HG03108 (cell line): ENCODE results near the gene THBS1.

Source experiments
- ATAC-seq: cut with Tn5 transposase; IDR thresholded peaks from one replicate; pipeline ENCODE4 v1.9.1; 2021; ENCODE audit warnings: moderate library complexity; ENCODE audit not compliant: unreplicated experiment

Gene THBS1

GRCh38 chr15:39628546-39629257 is 47.8 kb downstream of the THBS1 start:
- ATAC-seq, result no peak

GRCh38 chr15:39629371-39629770 is 48.5 kb downstream of the THBS1 start:
- peak; percentile 43 for ATAC-seq

GRCh38 chr15:39629906-39630305 is 49.0 kb downstream of the THBS1 start:
- no peak for ATAC-seq

- no peak for ATAC-seq
Measured at GRCh38 chr15:39631357-39631756, 50.5 kb downstream of the THBS1 start.

GRCh38 chr15:39638041-39638440 is 57.2 kb downstream of the THBS1 start:
- no peak for ATAC-seq

- ATAC-seq, result no peak
Measured at GRCh38 chr15:39639037-39639436, 58.2 kb downstream of the THBS1 start.

- ATAC-seq, result no peak
Measured at GRCh38 chr15:39640665-39641064, 59.8 kb downstream of the THBS1 start.

- no peak for ATAC-seq
Measured at GRCh38 chr15:39641191-39641889, 60.5 kb downstream of the THBS1 start.

- ATAC-seq, result no peak
Measured at GRCh38 chr15:39642011-39642640, 61.2 kb downstream of the THBS1 start.

- ATAC-seq, result no peak
Measured at GRCh38 chr15:39643727-39644126, 62.8 kb downstream of the THBS1 start.

GRCh38 chr15:39644136-39644535 is 63.3 kb downstream of the THBS1 start:
- no peak for ATAC-seq

- ATAC-seq, result no peak
Measured at GRCh38 chr15:39645138-39645975, 64.5 kb downstream of the THBS1 start.

- no peak for ATAC-seq
Measured at GRCh38 chr15:39645976-39646257, 65.0 kb downstream of the THBS1 start.

- ATAC-seq, result no peak
Measured at GRCh38 chr15:39646425-39646824, 65.5 kb downstream of the THBS1 start.
